H4 (cell line): Measurements from ENCODE around the gene GALNTL6. TPM values are rescaled to one million over a fixed set of nuclear protein-coding genes. Genes with fewer than 3 reads are reported as not detected.

Experiments
- DNase-seq: peaks from one replicate; pipeline ENCODE4 v3.0.0-alpha.2; 2015; ENCODE audit warnings: low spot score
- total RNA-seq: library from RNA; depleted of rRNA; stranded (reverse); fragments of >200 nt; shearing (Covaris generic); gene quantifications from 2 replicates; pipeline ENCODE4 v1.2.3, GENCODE V29; 2014

GALNTL6 gene
- total RNA-seq, 1 experiment from 2014 or later = not detected

DNA sequence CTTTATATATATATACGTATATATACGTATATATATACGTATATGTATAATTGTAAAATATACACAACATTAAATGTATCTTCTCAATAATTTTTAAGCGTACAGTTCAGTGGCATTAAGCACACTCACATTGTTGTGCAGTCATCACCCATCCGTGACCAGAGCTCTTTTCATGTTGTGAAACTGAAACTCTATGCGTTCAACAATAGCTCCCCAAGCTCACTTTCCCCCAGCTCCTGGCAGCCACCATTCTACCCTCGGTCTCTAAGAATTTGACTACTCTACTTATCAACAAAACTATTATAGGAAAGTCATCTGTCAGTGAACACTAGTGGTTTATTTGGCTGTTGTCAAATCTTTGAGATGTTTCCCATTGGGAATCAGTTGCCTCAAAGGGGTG lies 733.6 kb downstream of the GALNTL6 start:
- DNase-seq = no peak

DNA sequence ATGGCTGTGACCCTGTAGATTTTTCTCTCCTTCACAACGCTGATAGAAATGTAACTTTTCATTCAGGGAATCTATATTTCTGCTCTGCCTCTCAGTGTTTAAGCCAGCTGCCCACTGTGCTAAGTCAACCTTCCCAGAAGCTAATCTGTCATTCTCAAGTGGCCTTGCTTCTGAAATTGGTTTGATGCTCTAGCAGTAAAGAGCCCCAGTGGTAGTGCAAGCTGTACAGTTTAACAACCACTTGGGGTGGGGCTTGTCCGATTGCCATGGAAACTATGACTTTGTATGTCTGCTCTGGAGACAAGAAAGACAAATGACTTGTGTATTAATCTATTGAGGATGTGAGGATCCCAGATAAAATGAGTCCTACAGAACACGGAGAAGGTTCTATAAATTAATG lies 734.5 kb downstream of the GALNTL6 start:
- no peak for DNase-seq

- DNase-seq = no peak
Measured at GRCh38 chr4:172553216-172553615, 740.0 kb downstream of the GALNTL6 start.

- no peak for DNase-seq
Measured at GRCh38 chr4:172554588-172554987, 741.4 kb downstream of the GALNTL6 start.

GRCh38 chr4:172555725-172556124 lies 742.5 kb downstream of the GALNTL6 start:
- DNase-seq = no peak

DNA sequence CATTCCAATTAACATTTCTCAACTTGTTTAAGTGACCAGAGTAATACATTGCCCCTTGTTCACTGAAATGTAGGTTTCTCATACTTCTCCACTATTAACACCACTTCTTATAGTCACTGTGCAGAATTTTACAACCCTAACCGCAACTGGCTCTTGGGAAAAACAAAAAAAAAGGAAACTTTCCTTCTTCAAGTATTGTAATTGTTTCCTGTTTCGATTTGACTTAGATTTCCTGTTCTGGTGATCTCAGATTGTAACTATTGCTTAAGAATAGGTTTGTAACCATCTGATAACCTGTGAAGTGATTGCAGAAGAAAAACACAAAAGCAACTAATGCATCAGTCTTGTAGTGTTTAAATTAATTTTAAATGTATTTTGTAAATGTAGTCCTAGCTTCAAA lies 760.7 kb downstream of the GALNTL6 start:
- peak; percentile 34 for DNase-seq

DNA sequence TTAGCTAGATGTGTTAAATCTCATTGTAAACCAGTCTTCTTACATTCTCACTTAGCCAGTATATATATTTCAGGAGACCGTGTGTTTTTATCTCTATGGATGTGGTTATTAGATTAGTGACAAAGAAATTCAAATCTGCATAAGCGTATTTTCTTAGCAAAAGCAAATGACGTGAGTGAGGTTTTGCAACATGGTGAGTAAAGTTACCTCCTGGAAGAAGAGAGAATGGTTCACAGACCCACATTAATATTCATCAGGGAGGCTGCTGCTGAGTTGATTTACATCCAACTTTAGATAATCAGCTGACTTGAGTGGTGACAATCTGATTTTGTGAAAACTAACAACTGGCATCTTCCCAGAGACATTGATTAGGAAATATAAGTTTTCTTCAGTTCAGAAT lies 765.5 kb downstream of the GALNTL6 start:
- DNase-seq = no peak

GRCh38 chr4:172584816-172585215 lies 771.6 kb downstream of the GALNTL6 start:
- DNase-seq = no peak

DNA sequence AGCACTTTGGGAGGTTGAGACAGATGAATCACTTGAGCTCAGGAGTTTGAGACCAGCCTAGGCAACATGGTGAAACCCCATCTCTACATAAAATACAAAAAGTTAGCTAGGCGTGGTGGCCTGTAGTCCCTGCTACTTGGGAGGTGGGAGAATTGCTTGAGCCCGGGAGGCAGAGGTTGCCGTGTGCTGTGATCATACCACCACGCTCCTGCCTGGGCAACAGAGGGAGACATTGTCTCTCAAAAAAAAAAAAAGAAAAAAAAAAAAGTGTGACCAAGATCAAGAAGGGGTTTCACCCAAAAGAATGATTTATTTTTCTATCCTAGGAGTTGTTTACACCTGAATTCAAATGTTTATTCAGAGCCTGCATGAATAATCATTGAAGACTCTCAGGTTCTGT lies 783.0 kb downstream of the GALNTL6 start:
- peak; percentile 6 for DNase-seq

DNA sequence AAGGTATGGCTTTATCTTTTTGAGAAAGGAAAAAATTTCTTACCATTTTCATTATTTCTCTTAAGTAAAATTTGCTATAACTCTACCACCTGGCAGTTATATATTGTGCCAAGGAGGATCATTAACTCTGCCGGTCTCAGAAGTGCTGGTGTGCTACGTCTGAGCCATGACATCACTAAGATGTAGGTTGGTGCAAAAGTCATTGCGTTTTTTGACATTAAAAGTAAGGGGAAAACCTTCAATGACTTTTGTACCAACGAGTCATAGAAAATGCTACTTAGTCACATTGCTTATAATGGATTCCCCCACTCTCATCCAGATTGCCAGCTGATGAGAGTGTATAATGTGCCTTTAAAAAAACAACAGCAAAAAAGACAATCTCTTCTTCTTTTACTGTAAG lies 786.4 kb downstream of the GALNTL6 start:
- no peak for DNase-seq

- no peak for DNase-seq
Measured at GRCh38 chr4:172601195-172601594, 788.0 kb downstream of the GALNTL6 start.

DNA sequence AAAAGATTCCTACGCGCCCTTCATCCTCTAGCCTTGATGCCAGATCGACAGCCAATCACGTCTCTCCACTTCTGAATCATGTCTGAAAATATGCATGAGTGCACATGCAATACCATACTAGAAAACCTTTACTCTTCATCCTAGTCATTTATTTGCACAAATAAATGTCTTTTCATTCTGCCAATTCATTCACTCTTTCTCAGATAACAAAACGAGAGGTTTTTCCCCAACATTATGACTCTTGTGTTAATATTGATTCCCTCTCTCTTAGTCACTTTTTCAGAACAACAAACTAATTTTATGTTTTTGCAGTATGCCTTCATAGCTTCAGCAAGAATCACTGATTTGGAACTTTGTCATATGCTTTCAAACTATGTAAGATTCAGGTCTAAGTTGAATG lies 806.0 kb downstream of the GALNTL6 start:
- no peak for DNase-seq

DNA sequence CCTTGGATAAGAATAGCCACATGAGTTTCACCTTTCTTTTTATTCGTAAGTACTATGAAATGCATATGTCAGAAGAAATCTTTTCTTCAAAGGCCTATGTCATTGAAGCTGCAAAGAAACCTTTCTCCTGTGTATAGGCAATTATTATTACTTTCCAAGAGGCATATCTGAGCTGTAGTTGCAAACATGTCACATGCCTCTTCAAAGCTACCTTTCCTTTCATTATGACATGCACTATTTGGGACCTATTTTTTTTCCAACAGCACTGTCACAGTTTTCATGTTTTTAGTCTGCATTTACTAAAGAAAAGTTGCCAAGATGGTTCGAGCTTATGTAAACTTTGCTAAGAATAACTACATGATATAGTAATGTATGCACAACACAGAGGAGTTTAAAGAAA lies 806.6 kb downstream of the GALNTL6 start:
- no peak for DNase-seq

- DNase-seq = no peak
Measured at GRCh38 chr4:172628263-172628662, 815.1 kb downstream of the GALNTL6 start.

DNA sequence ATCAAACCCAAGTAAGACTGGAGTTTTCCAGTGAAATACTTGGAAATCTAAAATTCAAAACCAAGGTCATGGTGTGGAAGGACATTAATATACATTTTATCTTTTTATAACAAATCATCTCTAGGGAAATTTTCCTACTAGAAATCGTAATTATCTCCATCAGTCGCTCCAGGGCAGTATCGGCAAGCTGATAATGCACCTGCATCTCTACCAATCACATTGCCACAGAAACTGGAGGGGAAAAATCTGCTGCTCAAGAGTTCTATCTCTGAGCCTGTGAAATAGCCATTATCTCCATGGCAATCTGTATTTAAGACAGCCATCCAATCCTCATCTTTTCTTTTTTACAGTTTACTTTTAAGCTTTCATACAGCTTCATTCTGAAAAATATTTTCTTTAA lies 817.1 kb downstream of the GALNTL6 start:
- DNase-seq = no peak

- no peak for DNase-seq
Measured at GRCh38 chr4:172631832-172632231, 818.6 kb downstream of the GALNTL6 start.

DNA sequence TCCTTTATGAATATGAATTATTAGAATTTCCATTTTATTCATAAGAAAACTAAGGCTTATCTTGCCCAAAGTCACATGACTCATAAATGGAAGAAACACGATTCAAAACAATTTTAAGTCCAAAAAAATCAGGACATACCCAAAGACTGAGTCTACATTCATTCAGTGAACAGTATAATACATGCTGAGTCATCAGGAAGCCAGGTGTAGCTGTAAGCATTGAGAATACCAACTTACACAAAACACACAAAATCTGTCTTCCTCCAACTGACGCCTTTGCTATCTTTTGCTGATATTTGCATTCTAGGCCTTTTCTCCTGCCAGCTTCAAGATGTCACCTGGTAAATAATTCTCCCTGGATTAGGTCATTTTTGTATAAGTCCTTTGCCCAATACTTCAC lies 835.3 kb downstream of the GALNTL6 start:
- no peak for DNase-seq

- no peak for DNase-seq
Measured at GRCh38 chr4:172649143-172649542, 835.9 kb downstream of the GALNTL6 start.

- no peak for DNase-seq
Measured at GRCh38 chr4:172650758-172651530, 837.7 kb downstream of the GALNTL6 start.

DNA sequence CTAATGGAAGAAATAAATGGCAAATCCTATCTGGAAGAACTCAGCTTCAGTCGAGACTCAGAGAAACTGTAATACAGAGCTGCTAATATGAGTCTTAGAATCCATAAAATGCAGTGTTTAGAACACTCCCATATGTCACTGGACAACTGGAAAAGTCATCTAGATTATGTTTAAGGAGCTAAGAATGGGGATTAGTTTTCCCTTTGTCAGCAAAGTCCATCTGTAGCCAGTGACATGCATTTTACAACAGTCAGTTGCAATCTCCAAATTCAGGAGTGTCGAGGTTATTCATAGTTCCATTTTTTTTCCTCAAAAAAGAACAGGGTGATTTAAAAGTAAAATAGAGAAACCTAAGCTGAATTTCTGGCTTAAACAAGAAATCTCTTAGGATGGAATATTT lies 838.8 kb downstream of the GALNTL6 start:
- DNase-seq = no peak

GRCh38 chr4:172652369-172652768 lies 839.2 kb downstream of the GALNTL6 start:
- DNase-seq = no peak

GRCh38 chr4:172653676-172654075 lies 840.5 kb downstream of the GALNTL6 start:
- DNase-seq = no peak

GRCh38 chr4:172654457-172654856 lies 841.3 kb downstream of the GALNTL6 start:
- no peak for DNase-seq

GRCh38 chr4:172656055-172656454 lies 842.9 kb downstream of the GALNTL6 start:
- no peak for DNase-seq
